Cortex of kidney (tissue), 1 donor: ENCODE data around the gene RAET1G.
"Not testable (repeated sequence)": the region's sequence is repeated elsewhere in the genome, so short reads cannot be mapped to it uniquely, and the experiment has no call there.

Experiments used
- DNase-seq: peaks from one replicate; lab custom pipeline; 2025; lab: John Stamatoyannopoulos, UW

RAET1G gene, protein sequence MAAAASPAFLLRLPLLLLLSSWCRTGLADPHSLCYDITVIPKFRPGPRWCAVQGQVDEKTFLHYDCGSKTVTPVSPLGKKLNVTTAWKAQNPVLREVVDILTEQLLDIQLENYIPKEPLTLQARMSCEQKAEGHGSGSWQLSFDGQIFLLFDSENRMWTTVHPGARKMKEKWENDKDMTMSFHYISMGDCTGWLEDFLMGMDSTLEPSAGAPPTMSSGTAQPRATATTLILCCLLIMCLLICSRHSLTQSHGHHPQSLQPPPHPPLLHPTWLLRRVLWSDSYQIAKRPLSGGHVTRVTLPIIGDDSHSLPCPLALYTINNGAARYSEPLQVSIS

DNA sequence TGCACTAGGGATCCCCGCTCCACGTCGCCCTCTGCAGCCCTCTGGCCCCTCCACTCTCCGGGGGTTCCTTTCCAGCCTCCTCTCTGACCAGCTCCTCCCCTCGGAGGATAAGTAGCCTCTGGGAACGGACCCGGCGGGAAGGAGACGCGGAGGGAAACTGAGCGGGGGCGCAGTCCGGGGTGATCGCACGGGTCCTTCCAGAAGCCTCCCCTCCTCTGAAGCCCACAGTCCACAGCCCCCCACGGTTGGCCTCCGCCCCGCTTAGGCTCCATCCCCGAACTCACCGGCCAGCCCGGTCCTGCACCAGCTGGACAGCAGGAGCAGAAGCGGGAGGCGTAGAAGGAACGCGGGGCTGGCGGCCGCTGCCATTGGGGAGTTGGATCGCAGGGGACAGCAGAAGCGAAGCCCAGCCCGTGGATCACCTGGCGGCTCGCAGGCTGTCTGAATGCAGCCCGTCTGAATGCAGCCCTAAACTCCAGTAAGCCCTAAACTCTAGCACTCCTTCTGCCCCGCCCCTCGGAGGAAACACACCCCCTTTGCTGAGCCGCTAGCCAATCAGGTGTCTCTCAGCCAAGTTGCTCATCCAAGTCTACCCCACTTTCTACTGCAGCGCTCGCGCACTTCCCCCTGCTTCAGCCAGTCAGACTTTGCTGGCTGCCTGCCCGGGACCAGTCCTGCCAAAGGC lies at the start of gene RAET1G:
Gene RAET1G (minus strand): TSS at position 480 of the 685 bp plus-strand sequence. CDS start 111 bp downstream, at position 369.
- no peak for DNase-seq

DNA sequence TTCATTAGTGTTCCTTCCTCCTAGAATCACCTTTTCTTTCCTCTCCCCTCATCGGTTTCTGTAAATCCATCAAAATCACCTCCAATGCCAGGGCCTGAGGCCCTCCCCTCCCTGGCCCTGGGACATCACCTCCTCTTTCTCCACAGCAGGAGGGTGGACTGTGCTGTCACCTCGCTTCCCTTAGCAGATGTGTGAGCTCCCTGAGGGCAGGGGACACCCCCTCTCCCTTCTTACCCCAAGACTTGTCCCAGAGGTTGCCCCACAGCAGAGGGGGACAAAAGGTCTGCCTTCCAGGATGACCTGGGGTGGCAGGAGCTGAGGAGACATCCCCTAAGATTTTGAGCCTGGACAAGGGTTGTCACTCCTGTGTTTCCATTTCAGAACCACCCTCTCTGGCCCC lies 46.7 kb upstream of the RAET1G start:
- no peak for DNase-seq

DNA sequence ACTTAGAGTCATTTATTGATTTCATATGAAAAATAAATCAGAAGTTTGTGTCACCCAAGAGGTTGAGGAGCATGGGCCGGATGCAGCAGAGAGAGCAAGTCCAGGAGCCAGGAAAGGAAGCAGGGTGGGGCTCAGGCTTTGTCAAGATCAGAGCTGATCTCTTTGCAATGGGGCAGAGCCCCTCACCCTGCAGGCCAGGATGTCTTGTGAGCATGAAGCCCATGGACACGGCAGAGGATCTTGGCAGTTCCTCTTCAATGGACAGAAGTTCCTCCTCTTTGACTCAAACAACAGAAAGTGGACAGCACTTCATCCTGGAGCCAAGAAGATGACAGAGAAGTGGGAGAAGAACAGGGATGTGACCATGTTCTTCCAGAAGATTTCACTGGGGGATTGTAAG lies 46.0 kb upstream of the RAET1G start:
- DNase-seq = not testable (repeated sequence)

DNA sequence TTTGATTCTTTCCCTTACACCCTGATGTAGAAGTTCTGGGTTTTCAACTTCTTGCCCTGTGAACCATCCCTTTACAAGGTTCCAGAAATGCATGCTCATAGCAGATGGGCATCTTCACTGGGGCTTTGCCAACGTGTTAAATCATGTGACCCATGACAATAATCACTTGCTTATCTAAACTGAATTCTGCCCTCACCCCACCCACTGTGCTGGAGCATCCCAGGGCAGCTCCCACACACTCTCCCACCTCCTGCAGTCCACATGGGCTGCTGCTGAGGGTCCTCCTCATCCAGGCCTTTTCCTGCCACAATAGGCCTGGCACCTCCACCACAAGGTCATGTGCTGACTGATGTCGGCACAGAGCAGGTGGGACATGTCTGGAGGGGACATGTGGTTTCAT lies 45.1 kb upstream of the RAET1G start:
- DNase-seq = not testable (repeated sequence)

DNA sequence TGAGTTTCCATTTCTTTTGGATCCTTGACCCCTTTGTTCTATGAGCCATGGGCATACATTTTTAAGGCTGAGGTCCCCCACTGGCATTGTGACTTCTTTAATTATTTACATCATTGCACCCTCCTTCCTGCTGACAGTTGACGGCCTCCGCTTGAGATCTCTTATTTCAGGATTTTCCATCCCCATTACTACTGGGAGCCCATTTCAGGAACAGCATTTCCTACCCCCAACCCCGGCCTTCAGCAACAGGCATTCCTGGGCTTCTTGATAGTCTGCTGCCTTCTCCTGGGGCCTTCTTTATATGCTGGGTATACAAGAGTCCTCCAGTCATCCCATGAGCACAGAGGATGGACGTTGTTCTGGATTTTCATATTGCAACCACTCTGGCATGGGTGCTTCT lies 44.7 kb upstream of the RAET1G start:
- no peak for DNase-seq

DNA sequence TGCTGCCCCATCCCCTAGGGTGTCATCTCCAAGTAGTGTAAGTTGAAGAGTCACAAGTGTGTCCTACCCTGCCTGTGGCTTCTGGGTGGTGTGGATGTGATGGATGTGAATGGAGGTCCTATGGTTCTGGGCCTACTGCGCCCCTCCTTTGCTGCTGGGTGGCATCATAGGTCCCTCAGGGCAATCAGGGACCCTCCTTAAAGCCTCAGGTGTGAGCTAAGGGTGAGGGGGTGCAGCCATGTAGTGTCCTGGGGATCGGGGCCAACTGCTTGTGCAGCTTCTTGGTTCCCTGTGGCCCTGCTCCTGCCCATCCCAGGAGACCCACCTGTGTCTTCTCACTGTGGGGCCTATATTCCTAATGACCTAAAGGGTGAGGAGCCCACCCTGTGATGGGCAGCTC lies 43.4 kb upstream of the RAET1G start:
- not testable (repeated sequence) for DNase-seq

DNA sequence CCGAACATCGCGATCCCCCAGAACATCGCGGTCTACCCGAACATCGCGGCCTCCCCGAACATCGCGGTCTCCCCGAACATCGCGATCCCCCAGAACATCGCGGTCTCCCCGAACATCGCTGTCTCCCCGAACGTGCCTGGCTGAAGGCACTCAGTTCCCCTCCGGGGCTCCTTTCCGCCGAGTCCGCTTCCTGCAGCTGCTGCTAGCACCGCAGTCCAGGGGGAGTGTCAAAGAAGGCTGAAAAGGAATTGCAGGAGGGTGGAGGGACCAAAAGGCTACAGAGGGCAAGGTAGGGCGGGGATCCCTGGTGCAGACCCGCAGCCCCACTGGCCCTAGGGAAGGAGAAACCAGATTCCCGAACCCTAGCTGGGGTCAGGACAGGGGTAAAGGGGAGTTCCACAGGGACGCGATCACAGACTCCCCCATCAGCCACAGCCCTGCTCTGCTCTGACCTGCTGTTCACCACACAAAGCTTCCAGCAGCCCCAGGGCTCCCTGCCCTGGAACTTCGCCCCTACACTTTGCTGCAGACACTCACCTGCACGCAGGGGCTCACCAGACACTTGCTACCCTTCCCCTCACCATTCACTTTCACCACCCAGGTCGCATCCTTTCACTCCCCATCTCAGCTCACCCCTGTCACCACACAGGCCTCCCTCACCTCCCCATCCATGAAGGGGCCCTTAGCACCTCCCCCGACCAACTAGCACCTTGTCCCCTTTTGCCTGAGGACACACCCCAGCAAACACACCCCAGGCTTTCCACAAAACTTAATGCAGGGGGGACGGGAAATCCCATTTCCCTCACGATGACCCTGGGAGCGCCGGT lies 42.5 kb upstream of the RAET1G start:
- no peak for DNase-seq

DNA sequence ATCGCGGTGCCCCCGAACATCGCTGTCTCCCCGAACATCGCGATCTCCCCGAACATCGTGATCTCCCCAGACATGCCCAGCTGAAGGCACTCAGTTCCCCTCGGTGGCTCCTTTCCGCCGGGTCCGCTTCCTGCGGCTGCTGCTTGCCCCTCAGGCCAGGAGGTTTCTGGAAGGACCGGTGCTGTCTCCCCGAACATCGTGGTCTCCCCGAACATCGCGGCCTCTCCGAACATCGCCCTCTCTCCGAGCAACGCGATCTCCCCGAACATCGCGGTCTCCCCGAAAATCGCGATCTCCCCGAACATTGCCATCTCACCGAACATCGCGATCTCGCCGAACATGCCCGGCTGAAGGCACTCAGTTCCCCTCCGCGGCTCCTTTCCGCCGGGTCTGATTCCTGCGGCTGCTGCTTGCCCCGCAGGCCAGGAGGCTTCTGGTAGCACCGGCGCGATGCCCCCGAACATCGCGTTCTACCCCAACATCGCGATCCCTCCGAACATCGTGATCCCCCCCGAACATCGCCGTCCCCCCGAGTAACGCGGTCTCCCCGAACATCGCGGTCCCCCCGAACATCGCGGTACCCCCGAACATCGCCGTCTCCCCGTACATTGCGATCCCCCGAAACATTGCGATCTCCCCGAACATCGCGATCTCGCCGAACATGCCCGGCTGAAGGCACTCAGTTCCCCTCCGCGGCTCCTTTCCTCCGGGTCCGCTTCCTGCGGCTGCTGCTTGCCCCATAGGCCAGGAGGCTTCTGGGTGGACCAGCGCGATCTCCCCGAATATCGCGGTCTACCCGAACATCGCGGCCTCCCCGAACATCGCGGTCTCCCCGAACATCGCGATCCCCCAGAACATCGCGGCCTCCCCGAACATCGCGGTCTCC lies 41.6 kb upstream of the RAET1G start:
- DNase-seq = no peak

DNA sequence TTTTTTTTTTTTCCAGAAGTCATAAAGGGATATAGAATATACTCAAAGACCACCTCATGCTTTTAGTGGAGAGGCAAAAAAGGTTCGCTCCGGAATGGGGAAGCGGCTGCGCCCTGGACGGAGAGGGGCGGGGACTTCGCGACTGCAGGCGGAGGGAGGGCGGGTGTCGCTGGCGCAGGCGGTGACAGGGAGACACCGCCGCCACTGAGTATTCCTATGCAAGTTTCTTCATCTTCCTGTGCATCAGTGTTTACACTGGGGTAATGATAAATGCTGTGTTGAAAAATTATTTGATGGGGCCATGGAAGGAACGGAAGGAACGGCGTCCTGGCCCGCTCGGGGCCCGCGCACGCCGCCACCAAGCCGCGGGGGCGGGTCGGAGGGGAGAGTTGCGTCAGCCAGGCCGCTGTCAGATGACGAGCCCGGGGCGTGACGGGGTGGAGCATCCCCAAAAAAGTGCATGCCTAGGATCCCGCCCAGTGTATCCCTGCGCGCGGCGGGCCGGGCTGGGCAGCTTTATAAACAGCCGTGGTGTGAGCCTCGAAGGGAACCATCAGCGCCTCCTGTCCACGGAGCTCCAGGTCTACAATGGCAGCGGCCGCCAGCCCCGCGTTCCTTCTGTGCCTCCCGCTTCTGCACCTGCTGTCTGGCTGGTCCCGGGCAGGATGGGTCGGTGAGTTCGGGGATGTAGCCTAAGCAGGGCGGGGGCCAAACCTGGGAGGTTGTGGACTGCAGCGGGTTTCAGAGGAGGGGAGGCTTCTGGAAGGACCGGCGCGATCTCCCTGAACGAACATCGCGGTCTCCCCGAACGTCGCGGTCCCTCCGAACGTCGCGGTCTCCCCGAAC lies 40.8 kb upstream of the RAET1G start, which contains the start of gene ULBP1:
Gene ULBP1 (plus strand): TSS at position 482 of the 846 bp plus-strand sequence. CDS start 107 bp downstream, at position 589.
- DNase-seq = no peak

DNA sequence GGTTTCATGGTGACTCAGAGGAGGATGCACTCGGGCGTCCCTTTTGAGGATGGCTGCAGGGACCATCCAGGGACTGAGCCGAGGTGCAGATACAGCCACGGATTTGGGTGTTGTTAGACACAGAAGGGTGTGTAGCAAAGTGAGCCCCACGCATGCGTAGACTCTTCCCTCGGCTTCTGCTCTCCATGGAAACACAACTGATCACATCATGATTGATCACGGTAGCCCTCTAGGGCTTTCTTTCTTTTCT lies 40.2 kb upstream of the RAET1G start:
- DNase-seq = no peak

DNA sequence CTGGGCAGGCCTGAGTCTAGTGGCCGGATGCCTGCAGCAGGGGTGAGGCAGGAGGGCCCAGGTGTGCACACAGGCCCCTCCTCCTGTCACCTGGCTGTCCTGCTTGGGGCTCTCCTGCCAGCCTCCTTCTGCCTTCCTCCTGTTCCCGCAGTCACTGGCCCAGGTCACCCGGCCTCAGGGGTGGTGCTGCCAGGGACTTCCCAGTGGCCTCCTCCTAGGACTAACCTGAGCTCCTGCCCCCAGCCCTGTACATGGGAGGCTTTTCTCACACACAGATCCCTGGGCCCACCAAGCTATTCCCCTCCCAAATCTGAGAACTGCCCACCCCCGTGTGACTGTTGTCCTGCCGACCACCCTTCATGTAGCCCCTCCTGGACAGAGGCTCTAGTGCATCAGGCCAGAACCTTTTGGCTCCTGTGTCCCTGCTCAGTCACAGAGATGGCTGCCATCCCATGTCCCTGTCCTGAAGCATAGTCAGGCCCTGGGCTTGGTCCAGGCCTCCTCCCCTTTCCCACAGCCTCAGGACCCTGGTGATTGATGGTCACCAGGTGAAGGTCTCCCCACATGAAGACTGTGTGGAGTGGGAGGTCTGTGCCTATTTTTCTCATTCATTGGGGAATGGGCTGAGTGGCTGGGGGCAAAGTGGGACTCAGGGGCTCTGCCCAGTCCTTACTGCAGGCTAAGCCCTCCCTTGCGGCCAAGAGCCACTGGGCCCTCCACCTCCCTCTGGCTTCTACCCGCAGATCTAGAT lies 39.7 kb upstream of the RAET1G start:
- no peak for DNase-seq

DNA sequence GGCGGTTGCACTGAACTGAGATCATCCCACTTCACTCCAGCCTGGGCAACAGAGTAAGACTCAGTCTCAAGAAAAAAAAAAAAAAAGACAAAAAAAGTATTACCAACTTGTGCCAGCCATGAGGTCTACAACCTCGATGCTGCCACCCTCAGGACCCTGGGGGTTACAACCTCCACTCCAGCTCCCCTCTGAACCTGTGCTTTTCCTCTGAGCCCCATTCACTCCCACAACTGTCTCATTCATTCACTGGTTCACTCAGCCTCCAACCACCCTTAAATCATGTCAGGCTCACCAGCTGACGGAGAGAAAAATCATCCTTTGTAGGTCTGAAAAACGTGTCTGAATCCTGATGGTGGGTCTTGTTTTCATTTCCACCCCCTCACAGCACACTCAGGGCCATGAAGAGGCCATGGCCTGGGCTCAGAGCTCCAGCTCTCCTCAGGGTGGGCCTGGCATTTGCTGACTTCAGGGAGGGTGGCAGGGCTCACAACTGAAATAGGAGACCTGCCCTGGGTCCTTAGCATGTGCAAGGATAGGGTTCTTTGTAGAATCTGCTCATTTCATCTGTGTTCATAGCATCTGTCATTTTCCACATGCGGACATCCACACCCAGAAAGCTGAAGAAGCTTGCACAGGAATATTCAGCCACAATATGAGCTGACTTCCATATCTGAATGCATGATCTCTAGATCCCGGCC lies 39.0 kb upstream of the RAET1G start:
- DNase-seq = no peak

DNA sequence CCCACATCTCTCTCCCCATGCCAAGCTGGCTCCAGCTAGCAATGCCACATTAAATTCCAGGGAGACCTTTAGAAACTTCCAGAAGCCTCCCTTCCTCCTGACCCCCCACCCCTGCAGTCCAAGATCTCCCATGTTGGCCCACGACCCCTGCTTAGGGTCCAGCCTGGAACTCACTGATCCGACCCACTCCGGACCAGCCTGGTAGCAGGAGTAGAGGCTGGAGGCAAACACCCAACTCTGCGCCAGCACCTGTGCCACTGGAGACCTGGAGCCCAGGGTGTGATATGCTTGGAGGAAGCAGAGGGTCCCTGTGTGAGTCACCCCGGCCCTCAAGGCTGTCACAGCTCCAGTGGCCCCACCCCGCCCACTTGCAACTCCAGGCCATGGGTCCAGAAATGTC lies 37.6 kb upstream of the RAET1G start:
- no peak for DNase-seq

DNA sequence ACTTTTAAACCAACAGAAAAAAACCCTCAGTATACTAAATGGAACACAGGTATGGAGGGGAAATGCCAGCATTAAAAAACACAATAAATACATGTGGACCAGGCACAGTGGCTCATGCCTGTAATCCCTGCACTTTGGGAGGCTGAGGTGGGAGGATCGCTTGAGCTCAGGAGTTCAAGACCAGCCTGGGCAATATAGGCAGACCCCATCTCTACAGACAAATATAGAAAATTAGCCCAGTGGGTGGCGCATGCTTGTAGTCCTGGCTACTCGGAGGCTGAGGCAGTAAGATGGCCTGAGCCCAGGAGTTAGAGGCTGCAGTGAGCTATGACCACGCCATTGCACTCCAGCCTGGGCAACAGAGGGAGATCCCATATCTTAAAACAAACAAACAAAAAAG lies 36.9 kb upstream of the RAET1G start:
- DNase-seq = not testable (repeated sequence)

DNA sequence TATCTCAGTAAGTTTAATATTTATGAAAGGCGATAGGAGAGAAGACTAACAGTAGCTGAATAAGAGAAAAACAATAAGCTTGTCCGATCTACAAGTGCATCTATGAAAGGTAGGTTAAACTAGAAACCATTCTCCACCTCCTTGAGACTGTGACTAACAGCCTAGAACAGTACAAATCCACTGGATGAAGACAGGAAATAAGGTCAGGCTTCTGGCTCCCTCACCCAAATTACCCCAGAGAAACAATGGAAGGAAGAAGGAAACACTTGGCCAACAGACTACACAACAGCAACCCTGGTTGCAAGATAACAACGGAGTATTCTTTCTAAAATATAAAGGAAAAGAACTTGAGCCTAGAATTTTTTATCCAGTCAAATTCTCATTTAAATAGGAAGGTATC lies 35.2 kb upstream of the RAET1G start:
- DNase-seq = not testable (repeated sequence)

DNA sequence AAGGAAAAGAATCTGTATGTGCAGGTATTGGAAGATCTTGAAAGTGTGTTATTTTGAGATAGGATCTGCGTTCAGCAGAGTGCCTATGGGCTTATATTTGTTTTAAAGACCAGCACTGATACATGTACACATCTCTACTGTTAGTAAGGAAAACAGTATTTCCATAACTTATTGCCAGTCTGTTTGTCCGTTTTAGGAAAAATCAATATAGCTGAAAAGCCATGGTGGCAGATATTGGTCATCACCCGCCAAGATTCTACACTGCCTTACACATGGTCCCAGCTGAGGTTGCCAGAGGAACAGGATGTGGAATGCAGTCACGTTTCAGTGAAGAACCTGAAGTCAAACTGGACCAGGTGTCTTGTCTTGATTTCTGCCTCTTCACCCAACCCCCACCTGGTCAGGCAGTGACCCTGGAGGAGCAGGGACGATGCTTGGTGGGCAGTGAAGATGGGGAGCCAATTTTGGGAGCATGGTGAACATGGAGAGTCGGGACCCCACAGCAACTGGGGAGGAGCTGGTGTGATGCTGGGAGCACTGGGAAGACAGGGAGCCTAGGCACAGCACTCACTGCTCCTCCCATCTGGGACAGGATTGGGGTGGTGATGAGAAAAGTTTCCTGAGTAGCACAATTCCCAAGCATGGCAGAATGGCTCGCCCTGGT lies 32.9 kb upstream of the RAET1G start:
- DNase-seq = not testable (repeated sequence)

DNA sequence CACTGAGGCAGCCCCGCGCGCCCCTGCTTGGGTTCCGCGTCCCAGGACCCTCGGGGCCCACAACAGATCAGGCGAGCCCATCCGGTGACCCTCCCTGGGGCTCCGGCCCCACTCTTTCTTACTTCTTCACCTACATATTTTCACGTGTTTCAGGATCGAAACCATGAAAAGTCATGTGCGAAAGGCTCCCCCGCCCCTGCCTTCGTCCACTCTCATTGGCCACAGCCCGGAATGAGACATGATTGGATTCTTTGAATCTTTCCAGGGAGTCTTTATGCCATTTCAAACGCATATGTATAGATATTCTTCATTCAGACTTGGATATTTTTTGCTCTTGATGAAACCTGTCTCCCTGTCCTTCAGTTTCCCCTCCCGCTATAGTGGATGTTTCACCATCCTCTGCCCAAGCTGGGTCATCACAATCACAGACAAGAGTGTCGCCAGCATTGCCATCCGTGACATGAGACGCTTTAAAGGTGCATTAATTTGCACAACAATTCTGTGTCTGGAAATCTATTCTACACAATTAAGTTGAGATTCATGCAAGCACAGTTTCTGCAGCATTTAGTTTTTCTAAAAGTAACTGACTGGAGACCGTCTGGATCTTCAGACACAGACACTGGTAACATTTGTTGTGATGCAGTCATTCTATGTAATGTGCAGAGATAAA lies 32.2 kb upstream of the RAET1G start:
- DNase-seq = not testable (repeated sequence)

DNA sequence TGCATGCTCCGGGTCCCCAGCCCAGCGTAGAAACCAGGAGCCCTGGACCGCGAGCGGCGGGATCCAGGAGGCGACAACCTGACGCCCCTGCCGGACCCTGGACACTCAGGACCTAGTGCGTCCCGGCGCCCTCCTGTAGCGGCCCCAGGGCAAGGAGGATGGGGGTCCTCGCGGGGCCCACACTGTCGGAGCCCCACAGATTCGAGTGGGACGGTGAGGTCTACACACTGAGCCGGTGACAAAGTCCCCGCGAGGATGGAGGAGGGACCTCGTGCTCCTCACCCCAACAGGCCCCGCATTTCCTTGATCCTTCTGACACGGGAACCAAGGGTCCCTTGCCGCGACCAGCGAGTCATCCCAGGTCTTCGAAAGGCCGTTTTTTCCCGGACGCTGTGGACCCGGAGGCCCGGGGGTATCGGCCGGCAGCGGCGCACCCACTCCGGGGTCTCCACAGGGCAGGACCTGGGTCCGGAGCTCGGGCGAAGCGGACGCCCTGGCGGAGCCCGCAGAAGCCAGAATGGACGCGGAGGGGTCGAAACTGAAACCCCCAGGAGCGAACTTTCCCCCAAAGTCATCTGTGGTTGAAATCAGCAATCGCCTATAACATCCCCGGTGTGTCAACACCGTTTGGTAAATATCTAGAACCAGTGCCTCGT lies 31.5 kb upstream of the RAET1G start:
- not testable (repeated sequence) for DNase-seq
